MM.1S (cell line): ENCODE data around the gene RARB.

ENCODE experiments used
- DNase-seq: peaks from one replicate; pipeline ENCODE4 v3.0.0-alpha.2; 2015
- H2AFZ ChIP-seq: fragments of 300-600 bp; sonication (generic); 2 replicates; pipeline ENCODE4 v1.6.0; 2016; ENCODE audit warnings: antibody characterized with exemption, low read length
- H3F3A ChIP-seq: fragments of 300-600 bp; sonication (generic); 2 replicates; pipeline ENCODE4 v1.6.1; 2016; ENCODE audit warnings: mild to moderate bottlenecking, antibody characterized with exemption, low read length, moderate library complexity, mixed read lengths; ENCODE audit not compliant: insufficient read depth
- H3K27ac ChIP-seq: fragments of 300-600 bp; sonication (generic); 2 replicates; pipeline ENCODE4 v1.5.1; 2016; ENCODE audit warnings: mild to moderate bottlenecking, low read length
- H3K27me3 ChIP-seq: fragments of 300-600 bp; sonication (generic); replicated peaks from 2 replicates; pipeline ENCODE4 v1.6.0; 2016; ENCODE audit warnings: low read length; ENCODE audit not compliant: insufficient read depth
- H3K36me3 ChIP-seq: fragments of 300-600 bp; sonication (generic); replicated peaks from 2 replicates; pipeline ENCODE4 v1.6.1; 2016; ENCODE audit warnings: mild to moderate bottlenecking, low read length, mixed read lengths; ENCODE audit not compliant: insufficient read depth
- H3K4me1 ChIP-seq: fragments of 300-600 bp; sonication (generic); 2 replicates; pipeline ENCODE4 v1.6.1; 2016; ENCODE audit warnings: low read length, mixed read lengths
- H3K4me2 ChIP-seq: fragments of 300-600 bp; sonication (generic); 2 replicates; pipeline ENCODE4 v1.6.0; 2016; ENCODE audit warnings: low read depth, low read length
- H3K4me3 ChIP-seq: fragments of 300-600 bp; sonication (generic); 2 replicates; pipeline ENCODE4 v1.5.1; 2016; ENCODE audit warnings: low read length, mixed read lengths
- H3K79me2 ChIP-seq: fragments of 300-600 bp; sonication (generic); 2 replicates; pipeline ENCODE4 v1.6.1; 2016; ENCODE audit warnings: mixed run types, low read length, mixed read lengths
- H3K9ac ChIP-seq: fragments of 300-600 bp; sonication (generic); 2 replicates; pipeline ENCODE4 v1.6.1; 2016; ENCODE audit warnings: low read length, mixed read lengths
- H3K9me2 ChIP-seq: fragments of 300-600 bp; sonication (generic); replicated peaks from 2 replicates; pipeline ENCODE4 v1.6.1; 2016; ENCODE audit warnings: mild to moderate bottlenecking, low read length, mixed read lengths; ENCODE audit not compliant: insufficient read depth
- H3K9me3 ChIP-seq: fragments of 300-600 bp; sonication (generic); replicated peaks from 2 replicates; pipeline ENCODE4 v1.6.1; 2016; ENCODE audit warnings: mild to moderate bottlenecking, low read length, mixed read lengths; ENCODE audit not compliant: insufficient read depth
- H4K20me1 ChIP-seq: fragments of 300-600 bp; sonication (generic); 2 replicates; pipeline ENCODE4 v1.6.1; 2016; ENCODE audit warnings: mild to moderate bottlenecking, low read length, moderate library complexity, mixed read lengths; ENCODE audit not compliant: insufficient read depth
- EZH2 ChIP-seq: fragments of 300-600 bp; sonication (generic); optimal IDR thresholded peaks from 2 replicates; pipeline ENCODE3; 2017; ENCODE audit warnings: low read depth, mild to moderate bottlenecking, antibody characterized with exemption, low read length, mixed read lengths
- EZH2phosphoT487 ChIP-seq: fragments of 300-600 bp; sonication (generic); IDR thresholded peaks from 2 replicates; pipeline ENCODE4 v1.6.1; 2018; ENCODE audit warnings: antibody characterized with exemption, low read length
- TF ChIP-seq, protein P1 (sequence below): fragments of 300-600 bp; sonication (generic); IDR thresholded peaks from 2 replicates; pipeline ENCODE4 v1.5.1; 2016; ENCODE audit warnings: antibody characterized with exemption, low read length, mixed read lengths

The RARB gene

GRCh38 chr3:25463836-25464418, 35.9 kb downstream of the RARB start:
- TF ChIP-seq EZH2 (no peak), EZH2phosphoT487 (no peak)
- TF ChIP-seq, protein P1, sequence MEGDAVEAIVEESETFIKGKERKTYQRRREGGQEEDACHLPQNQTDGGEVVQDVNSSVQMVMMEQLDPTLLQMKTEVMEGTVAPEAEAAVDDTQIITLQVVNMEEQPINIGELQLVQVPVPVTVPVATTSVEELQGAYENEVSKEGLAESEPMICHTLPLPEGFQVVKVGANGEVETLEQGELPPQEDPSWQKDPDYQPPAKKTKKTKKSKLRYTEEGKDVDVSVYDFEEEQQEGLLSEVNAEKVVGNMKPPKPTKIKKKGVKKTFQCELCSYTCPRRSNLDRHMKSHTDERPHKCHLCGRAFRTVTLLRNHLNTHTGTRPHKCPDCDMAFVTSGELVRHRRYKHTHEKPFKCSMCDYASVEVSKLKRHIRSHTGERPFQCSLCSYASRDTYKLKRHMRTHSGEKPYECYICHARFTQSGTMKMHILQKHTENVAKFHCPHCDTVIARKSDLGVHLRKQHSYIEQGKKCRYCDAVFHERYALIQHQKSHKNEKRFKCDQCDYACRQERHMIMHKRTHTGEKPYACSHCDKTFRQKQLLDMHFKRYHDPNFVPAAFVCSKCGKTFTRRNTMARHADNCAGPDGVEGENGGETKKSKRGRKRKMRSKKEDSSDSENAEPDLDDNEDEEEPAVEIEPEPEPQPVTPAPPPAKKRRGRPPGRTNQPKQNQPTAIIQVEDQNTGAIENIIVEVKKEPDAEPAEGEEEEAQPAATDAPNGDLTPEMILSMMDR = no peak
- Histone ChIP-seq H3K9ac (no peak overlapping the region), H3K4me3 (no peak overlapping the region), H3K27ac (no peak overlapping the region), H2AFZ (no peak overlapping the region), H4K20me1 (no peaks in the 10 kb centered on the region), H3K27me3 (no peaks in the 10 kb centered on the region), H3K4me1 (peaks cover 29% of the 10 kb centered on the region), H3K9me2 (no peaks in the 10 kb centered on the region), H3K79me2 (no peaks in the 10 kb centered on the region), H3K9me3 (no peaks in the 10 kb centered on the region), H3K36me3 (no peaks in the 10 kb centered on the region), H3K4me2 (no peak overlapping the region), H3F3A (peaks cover 19% of the 10 kb centered on the region)
- peak; percentile 3 for DNase-seq

DNA sequence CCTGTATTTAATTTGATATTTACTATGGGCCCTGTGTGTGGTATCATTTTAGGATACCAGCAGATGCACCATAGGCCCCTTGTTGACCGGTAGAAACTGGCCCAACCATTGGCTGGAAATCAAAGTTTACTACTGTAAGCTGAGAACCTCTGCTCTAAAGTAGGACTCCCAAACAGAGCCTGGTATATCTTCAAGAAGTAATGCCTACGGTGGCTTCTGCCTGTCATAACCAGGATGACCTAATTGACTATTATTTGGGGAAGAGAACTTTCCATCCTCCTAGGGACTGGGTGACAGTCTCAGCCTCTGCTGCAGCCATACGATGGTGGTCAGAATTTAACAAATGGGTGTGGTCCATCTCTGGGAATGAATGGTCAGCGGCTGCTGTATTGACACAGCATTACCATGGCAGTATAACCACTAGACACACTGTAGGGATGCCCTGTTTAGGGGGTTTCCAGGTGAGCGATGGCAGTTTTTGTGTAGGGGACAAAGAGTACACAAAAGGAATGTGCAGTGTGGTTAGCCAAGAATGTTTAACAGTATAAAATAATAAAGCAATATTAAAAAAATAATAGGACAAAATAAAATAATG, 37.3 kb downstream of the RARB start:
- Histone ChIP-seq H3K4me3 (no peak overlapping the region), H3K9ac (no peak overlapping the region), H3K9me3 (no peaks in the 10 kb centered on the region), H2AFZ (no peak overlapping the region), H3K36me3 (no peaks in the 10 kb centered on the region), H3K27ac (no peak overlapping the region), H3K4me1 (peaks cover 23% of the 10 kb centered on the region), H3K79me2 (no peaks in the 10 kb centered on the region), H3F3A (peaks cover 19% of the 10 kb centered on the region), H4K20me1 (no peaks in the 10 kb centered on the region), H3K27me3 (no peaks in the 10 kb centered on the region), H3K4me2 (no peak overlapping the region), H3K9me2 (no peaks in the 10 kb centered on the region)
- DNase-seq = no peak
- no peak for TF ChIP-seq EZH2

GRCh38 chr3:25468866-25469319, 40.8 kb downstream of the RARB start:
- no peak for DNase-seq
- Histone ChIP-seq H3K4me3 (no peak overlapping the region), H3K4me2 (no peak overlapping the region)

More at GRCh38 chr3:25468866-25469319, 40.8 kb downstream of the RARB start:
- TF ChIP-seq EZH2 (no peak), EZH2phosphoT487 (no peak)
- TF ChIP-seq, protein P1 = no peak
- Histone ChIP-seq H4K20me1 (no peaks in the 10 kb centered on the region), H3K27ac (no peak overlapping the region), H3K9me2 (no peaks in the 10 kb centered on the region), H3K79me2 (no peaks in the 10 kb centered on the region), H3K4me1 (no peaks in the 10 kb centered on the region), H2AFZ (no peak overlapping the region), H3K9me3 (no peaks in the 10 kb centered on the region), H3K9ac (no peak overlapping the region), H3K27me3 (no peaks in the 10 kb centered on the region), H3F3A (no peaks in the 10 kb centered on the region), H3K36me3 (no peaks in the 10 kb centered on the region)
